ENCODE results near the gene CCSER2. TPM values are rescaled to one million over a fixed set of nuclear protein-coding genes. Genes with fewer than 3 reads are reported as not detected.

Gene CCSER2
- total and polyA plus RNA-seq, 7 donors = 10.2 to 101 (median 83.2) TPM

DNA sequence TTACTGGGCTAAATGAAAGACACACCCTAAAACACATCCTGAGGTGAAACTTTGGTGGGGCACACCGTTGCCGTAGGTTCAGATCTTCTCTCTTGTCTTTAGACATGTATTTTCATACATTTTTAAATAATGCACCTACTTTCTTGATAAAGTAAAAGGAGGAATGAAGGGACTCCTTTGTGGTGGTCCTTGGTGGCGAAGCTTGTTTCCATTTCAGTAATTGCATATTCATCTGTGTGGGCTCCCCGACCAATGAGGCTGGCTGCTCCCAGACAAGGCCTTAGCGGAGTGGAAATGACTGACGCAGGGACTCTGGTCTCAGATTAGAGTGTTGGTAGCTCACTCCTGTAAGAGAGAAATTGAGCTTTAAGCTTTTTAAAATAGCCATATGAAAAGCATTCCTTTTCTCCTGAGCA, 815 bp downstream of the CCSER2 start:
- no peaks in the 10 kb centered on the region for H3K27me3 ChIP-seq
- TF ChIP-seq POLR2A (IDR thresholded peaks at IDR 0.05) (no peak), EP300 (IDR thresholded peaks at IDR 0.05) (no peak), POLR2AphosphoS5 (IDR thresholded peaks at IDR 0.05) (no peak), CTCF (IDR thresholded peaks at IDR 0.05) (no peak)
- peak overlapping the region; percentile 60 to 100 (median 76) for H3K4me3 ChIP-seq
- intact Hi-C loops (cut with DNase I) = loop anchor here (5.0 kb wide), 1 partner anchor 187 kb away; no protein-coding TSS in a partner anchor
- H3K27ac ChIP-seq = peak overlapping the region; percentile 91 to 100 (median 96)
- H3K36me3 ChIP-seq = no peaks in the 10 kb centered on the region
- WGBS, 2 donors = 2 to 6% methylated on average over 6 of the region's 6 CpGs
- peaks cover 0 to 42% (median 19%) of the 10 kb centered on the region in 4 donors for H3K4me1 ChIP-seq
- DNase-seq = no peak
- no peaks in the 10 kb centered on the region for H3K9me3 ChIP-seq

- H3K4me1 ChIP-seq = peaks cover 0 to 48% (median 26%) of the 10 kb centered on the region in 4 donors
- H3K27ac ChIP-seq = peak overlapping the region in 1 of 4 donors; percentile 96
- intact Hi-C loops (cut with DNase I) = loop anchor here (2.0 to 5.0 kb wide), 2 partner anchors 99 to 188 kb away; no protein-coding TSS in a partner anchor
Observed at GRCh38 chr10:84329986-84330651, 1.7 kb downstream of the CCSER2 start.

DNA sequence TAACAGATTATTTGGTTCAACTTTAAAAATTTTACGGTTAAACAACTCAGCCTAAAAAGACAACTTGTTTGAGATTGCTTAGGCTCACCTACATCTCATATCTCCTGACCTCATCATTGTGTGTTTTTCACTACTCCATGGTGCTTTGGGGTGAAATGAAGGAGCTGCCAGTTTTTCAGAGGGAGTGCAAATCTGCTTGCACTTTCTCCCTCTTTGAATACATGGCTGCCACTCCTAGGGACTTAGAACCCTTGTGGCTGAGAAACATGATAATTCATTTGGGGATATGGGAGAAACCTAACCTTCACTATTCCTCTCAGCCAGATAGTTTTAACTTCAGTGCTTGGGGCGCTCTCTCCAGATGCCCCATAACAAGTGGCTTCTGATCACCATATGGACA, 2.7 kb downstream of the CCSER2 start:
- no peak for DNase-seq
- 77 to 78% methylated on average over 2 of the region's 2 CpGs for WGBS, 2 donors
- H3K4me1 ChIP-seq = peaks cover 0 to 50% (median 35%) of the 10 kb centered on the region in 4 donors
- H3K4me3 ChIP-seq = no peak overlapping the region
- intact Hi-C loops (cut with DNase I) = loop anchor here (2.0 kb wide), 1 partner anchor 98 kb away; no protein-coding TSS in a partner anchor
- no peaks in the 10 kb centered on the region for H3K9me3 ChIP-seq
- H3K27ac ChIP-seq = no peak overlapping the region
- TF ChIP-seq POLR2AphosphoS5 (IDR thresholded peaks at IDR 0.05) = no peak
- no peak for TF ChIP-seq EP300 (IDR thresholded peaks at IDR 0.05)
- no peak for TF ChIP-seq POLR2A (IDR thresholded peaks at IDR 0.05)
- no peak for TF ChIP-seq CTCF (IDR thresholded peaks at IDR 0.05)
- H3K27me3 ChIP-seq = no peaks in the 10 kb centered on the region
- no peaks in the 10 kb centered on the region for H3K36me3 ChIP-seq

More at GRCh38 chr10:84329986-84330651, 1.7 kb downstream of the CCSER2 start:
- DNase-seq = no peak
- H3K9me3 ChIP-seq = no peaks in the 10 kb centered on the region
- no peaks in the 10 kb centered on the region for H3K27me3 ChIP-seq
- WGBS, 2 donors = 68 to 76% methylated on average over 7 of the region's 7 CpGs
- TF ChIP-seq POLR2AphosphoS5 (IDR thresholded peaks at IDR 0.05) (no peak), CTCF (IDR thresholded peaks at IDR 0.05) (no peak), POLR2A (IDR thresholded peaks at IDR 0.05) (no peak), EP300 (IDR thresholded peaks at IDR 0.05) (no peak)
- H3K36me3 ChIP-seq = no peaks in the 10 kb centered on the region
- H3K4me3 ChIP-seq = no peak overlapping the region

DNA sequence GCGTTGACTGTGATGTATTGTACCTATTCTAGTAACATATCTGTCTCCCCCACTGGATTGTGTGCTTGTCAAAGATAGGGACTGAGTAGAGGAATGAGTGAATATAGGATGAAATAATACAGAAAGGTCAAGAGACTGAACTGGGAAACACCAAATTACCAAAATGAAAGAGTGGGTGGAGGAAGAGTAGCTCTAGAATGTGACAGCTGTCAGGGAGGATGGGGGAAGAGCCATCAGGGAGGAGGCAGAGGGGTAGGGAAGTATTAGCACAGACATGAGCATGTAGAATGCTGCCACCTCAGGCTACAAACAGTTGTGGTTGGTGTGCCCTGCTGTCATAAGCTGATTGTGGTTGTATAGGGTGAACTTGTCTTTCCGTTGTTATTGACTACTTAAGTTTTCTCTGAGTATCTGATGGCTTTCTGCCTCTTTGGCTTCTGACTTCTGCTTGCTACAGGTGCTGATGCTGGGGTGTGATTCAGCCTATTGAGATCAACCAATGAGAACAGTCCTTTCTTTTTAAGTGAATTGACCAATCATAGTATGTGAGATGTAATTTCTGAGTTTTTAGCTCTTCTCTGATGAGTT, 5.6 kb downstream of the CCSER2 start:
- H3K4me1 ChIP-seq = peaks cover 0 to 62% (median 48%) of the 10 kb centered on the region in 4 donors
- H3K36me3 ChIP-seq = no peaks in the 10 kb centered on the region
- H3K4me3 ChIP-seq = no peak overlapping the region
- no peak for DNase-seq
- H3K27me3 ChIP-seq = no peaks in the 10 kb centered on the region
- WGBS, 2 donors = 57 to 78% methylated on average over 2 of the region's 2 CpGs
- H3K27ac ChIP-seq = no peak overlapping the region
- intact Hi-C loops (cut with DNase I) = no loop called here
- TF ChIP-seq CTCF (IDR thresholded peaks at IDR 0.05) (no peak), POLR2AphosphoS5 (IDR thresholded peaks at IDR 0.05) (no peak), POLR2A (IDR thresholded peaks at IDR 0.05) (no peak), EP300 (IDR thresholded peaks at IDR 0.05) (no peak)
- no peaks in the 10 kb centered on the region for H3K9me3 ChIP-seq
